ENCODE data around the gene PPP3CA. TPM values are rescaled to one million over a fixed set of nuclear protein-coding genes. Genes with fewer than 3 reads are reported as not detected.

Gene PPP3CA
- total RNA-seq, 2 donors from 2014 or later, result 13.7 to 20.8 TPM

DNA sequence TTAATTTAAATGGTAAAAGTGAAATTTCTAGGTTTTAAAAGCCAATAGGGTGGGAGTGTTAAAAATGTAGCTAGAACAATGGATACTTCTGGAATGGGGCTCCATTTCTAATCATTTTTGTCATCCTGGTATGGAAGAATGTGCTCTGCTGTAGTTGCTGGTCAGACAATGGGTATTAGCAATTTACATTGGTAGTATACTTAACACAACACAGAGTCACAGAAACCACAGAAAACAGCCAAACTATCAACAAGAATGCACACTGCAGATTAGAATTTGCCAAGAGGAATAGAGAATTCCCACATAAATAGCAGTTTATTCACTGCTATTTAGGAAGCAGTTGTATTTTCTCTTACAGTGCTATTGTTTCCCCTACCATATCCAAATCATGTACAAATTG lies 319.6 kb downstream of the PPP3CA start:
- no peak for ATAC-seq
- H3K9me3 ChIP-seq, result no peaks in the 10 kb centered on the region

DNA sequence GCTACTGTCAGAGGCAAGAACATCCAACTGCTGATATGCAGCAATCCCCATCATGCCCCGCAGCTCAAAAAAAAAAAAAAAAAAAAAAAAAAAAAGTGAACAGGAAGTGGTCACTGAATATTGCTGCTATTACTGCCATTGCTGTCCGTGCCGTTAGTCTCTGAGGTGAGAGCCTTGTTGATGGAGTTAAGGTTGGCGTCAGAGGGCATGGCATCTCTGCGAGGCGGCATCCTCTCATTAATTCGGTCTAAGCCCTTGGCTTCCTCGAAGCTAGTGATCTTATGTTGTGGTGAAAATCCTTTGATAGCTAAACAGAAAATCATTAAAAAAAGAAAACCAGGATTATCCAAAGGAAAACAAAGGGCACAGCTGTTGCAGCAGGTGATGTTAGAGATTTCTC lies 321.6 kb downstream of the PPP3CA start:
- TF ChIP-seq CTCF (IDR thresholded peaks at IDR 0.05) (no peak), POLR2A (IDR thresholded peaks at IDR 0.05) (no peak)
- intact Hi-C loops (cut with DNase I), result no loop called here
- 89 to 92% methylated on average over 8 of the region's 8 CpGs for WGBS, 2 donors

More for the DNA sequence above, 319.6 kb downstream of the PPP3CA start:
- Histone ChIP-seq H3K4me1 (no peaks in the 10 kb centered on the region), H3K27ac (no peak overlapping the region), H3K36me3 (replicated peaks in 1 of 2; ENCODE audit: insufficient read depth in 1 of 2, low read depth in 2 of 2) (peaks cover 0 to 3% of the 10 kb centered on the region in 2 donors), H3K4me3 (no peak overlapping the region), H3K27me3 (no peaks in the 10 kb centered on the region)
- DNase-seq, result no peak
- TF ChIP-seq POLR2A (IDR thresholded peaks at IDR 0.05), result no peak
- no peak for TF ChIP-seq CTCF (IDR thresholded peaks at IDR 0.05)
- intact Hi-C loops (cut with DNase I), result no loop called here

DNA sequence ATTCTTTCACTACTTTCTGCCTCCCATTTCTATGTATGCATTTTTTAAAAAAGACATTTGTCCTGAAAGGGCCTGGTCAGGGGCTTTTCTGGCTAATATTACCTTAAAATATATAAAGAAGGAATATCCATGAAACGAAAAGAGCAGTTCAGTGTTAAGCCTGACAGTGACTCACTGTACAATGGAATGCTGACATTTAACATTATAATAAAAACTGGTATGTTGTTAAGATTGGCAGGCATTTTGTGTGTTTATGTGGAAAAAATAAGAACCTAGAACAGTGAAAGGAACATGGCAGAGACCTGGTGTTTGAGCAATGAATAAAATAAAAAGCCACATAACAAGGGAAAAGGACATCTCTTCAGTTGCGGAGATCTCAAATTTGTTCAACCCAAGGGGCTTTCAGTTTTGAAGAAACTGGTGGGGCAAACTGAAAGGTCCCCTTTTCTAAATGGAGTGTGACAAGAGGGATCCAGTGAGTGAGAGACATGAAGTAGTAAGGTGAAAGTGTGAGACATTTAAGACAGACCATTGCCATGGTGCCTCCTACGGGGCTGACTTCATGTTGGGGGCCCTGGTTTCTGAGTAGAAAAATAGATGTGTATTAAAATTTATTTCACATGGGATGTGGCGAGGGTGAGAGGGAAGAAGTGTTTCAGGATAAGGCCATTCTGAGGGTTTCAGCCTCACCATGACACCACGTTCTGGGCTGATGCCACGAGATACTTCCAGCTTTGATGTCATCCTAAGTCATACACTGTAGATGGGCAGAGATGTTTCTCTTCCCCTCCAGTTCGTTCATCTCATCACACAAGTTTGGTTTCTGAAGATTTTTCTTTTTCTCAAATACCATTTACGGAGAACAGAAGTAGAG lies 324.9 kb downstream of the PPP3CA start:
- no peak for TF ChIP-seq CTCF (IDR thresholded peaks at IDR 0.05)
- TF ChIP-seq POLR2A (IDR thresholded peaks at IDR 0.05), result no peak
- DNase-seq, result no peak
- no peaks in the 10 kb centered on the region for H3K4me1 ChIP-seq
- no peaks in the 10 kb centered on the region for H3K36me3 ChIP-seq (replicated peaks in 1 of 2; ENCODE audit: insufficient read depth in 1 of 2, low read depth in 2 of 2)
- H3K27ac ChIP-seq, result no peak overlapping the region
- no peak for ATAC-seq
- no peaks in the 10 kb centered on the region for H3K27me3 ChIP-seq
- 87 to 90% methylated on average over 8 of the region's 8 CpGs for WGBS, 2 donors
- H3K9me3 ChIP-seq, result no peaks in the 10 kb centered on the region
- H3K4me3 ChIP-seq, result no peak overlapping the region
- intact Hi-C loops (cut with DNase I), result no loop called here

More for the DNA sequence above, 321.6 kb downstream of the PPP3CA start:
- DNase-seq (no peak), ATAC-seq (no peak)
- no peaks in the 10 kb centered on the region for H3K4me1 ChIP-seq
- H3K27me3 ChIP-seq, result no peaks in the 10 kb centered on the region
- H3K9me3 ChIP-seq, result no peaks in the 10 kb centered on the region
- no peak overlapping the region for H3K4me3 ChIP-seq
- no peak overlapping the region for H3K27ac ChIP-seq
- no peaks in the 10 kb centered on the region for H3K36me3 ChIP-seq (replicated peaks in 1 of 2; ENCODE audit: insufficient read depth in 1 of 2, low read depth in 2 of 2)

DNA sequence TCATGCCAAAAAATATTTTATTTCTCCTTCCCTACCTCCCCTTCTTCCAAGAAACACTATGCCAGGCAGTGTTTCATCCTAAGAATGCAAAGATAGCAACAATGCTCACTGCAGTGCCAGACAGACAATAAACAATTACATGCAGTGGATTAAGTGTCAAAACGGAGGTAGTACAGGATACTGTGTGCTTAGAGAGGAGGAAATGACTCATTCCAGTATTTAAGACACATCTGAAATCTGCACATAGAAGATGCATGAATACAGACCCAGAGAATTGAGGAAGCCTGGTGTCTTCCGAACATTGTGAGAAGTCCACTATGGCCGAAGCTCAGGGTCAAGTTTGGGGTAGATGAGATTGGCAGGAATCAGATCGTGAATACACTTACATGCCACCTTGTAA lies 326.4 kb downstream of the PPP3CA start:
- Histone ChIP-seq H3K27me3 (no peaks in the 10 kb centered on the region), H3K4me1 (no peaks in the 10 kb centered on the region), H3K9me3 (no peaks in the 10 kb centered on the region), H3K27ac (no peak overlapping the region), H3K36me3 (replicated peaks in 1 of 2; ENCODE audit: insufficient read depth in 1 of 2, low read depth in 2 of 2) (no peaks in the 10 kb centered on the region), H3K4me3 (no peak overlapping the region)
- DNase-seq (no peak), ATAC-seq (no peak)
- TF ChIP-seq CTCF (IDR thresholded peaks at IDR 0.05), result no peak
- no peak for TF ChIP-seq POLR2A (IDR thresholded peaks at IDR 0.05)
- 74 to 75% methylated on average over 4 of the region's 4 CpGs for WGBS, 2 donors
- intact Hi-C loops (cut with DNase I), result no loop called here

GRCh38 chr4:101019941-101020401 lies 327.4 kb downstream of the PPP3CA start:
- 40 to 51% methylated on average over 1 of the region's 1 CpG for WGBS, 2 donors
- TF ChIP-seq CTCF (IDR thresholded peaks at IDR 0.05) (no peak), POLR2A (IDR thresholded peaks at IDR 0.05) (no peak)
- intact Hi-C loops (cut with DNase I), result no loop called here
- no peaks in the 10 kb centered on the region for H3K27me3 ChIP-seq
- no peak for ATAC-seq
- no peak for DNase-seq
- H3K36me3 ChIP-seq (replicated peaks in 1 of 2; ENCODE audit: insufficient read depth in 1 of 2, low read depth in 2 of 2), result no peaks in the 10 kb centered on the region
- no peak overlapping the region for H3K27ac ChIP-seq
- H3K9me3 ChIP-seq, result no peaks in the 10 kb centered on the region
- H3K4me1 ChIP-seq, result no peaks in the 10 kb centered on the region
- H3K4me3 ChIP-seq, result no peak overlapping the region
